EH (cell line): ENCODE measurements around the gene CLSTN2.

ENCODE experiments used
- DNase-seq: peaks from one replicate; pipeline ENCODE4 v3.0.0-alpha.2; 2015; ENCODE audit warnings: low read depth

Gene CLSTN2

DNA sequence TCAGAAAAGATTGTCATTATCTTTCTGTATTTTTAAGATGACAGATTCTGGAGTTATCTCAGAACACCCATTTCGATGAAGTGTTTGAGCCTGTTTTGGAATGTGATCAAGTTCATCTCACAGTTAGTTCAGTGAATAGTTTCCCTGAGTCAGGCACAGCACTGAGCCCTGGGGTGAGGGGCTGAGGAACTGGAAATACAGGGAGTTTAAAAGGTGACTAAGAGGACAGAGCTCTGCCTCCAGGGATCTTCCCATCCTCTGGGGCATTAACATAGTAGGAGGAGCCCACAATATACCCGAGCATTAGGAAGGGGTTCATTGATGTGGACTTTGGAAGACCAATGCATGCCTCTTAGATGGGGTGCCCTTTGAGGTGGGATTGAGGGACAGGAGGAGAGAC lies 355.1 kb downstream of the CLSTN2 start:
- DNase-seq, result peak; percentile 26

DNA sequence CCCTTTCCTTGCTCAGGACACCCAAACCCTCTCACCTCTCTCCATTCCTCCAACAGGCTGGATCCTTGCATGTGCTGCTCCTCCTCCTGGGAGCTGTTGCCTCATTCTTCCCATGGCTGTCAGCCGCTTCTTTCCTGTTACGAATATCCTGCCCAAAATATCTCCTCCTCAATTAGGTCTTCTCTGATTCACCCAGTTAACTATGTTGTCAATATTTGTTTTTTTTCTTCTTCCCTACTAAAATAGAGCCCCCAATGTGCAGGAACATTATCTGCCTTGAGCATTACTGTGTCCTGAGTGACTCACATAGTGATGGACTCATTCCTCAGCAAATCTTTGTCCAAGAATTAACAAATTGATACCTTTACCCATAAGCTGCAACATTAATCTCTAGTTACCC lies 357.2 kb downstream of the CLSTN2 start:
- peak; percentile 71 for DNase-seq

DNA sequence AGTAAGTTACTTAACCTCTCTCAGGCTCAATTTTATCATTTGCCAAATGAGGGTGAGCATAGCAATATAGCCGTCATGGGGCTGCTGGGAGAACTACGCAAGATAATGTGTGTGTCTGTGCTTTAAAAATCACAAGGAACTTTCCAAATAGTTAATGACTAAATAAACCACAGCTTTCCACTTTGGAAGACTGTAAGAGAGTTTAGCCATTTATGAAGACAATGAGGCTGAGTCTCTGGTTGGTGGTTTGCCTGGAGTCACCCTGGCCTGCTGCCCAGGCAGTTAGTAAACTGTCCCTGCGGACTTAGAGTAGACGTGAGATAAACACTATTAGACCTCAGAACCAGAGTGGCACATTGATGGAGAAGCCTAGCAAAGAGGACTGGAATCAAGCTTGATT lies 357.7 kb downstream of the CLSTN2 start:
- peak; percentile 89 for DNase-seq

DNA sequence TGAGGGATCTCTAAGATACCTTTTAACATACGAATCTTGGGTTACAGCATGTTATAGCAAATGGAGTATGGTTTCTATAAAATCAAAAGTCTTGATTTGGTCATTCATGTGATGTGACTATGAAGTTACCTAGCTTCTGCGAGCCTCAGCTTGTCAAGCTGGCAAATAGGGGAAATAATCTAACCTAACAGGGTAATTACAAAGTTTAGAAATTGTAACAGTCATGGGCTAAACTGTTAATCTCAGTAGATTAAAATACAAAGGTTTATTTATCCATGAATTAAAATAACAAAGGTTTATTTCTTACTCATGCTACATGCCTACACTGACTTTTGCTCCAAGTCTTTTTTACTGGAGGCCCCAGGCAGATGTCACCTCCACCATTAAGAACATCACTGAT lies 359.1 kb downstream of the CLSTN2 start:
- no peak for DNase-seq

DNA sequence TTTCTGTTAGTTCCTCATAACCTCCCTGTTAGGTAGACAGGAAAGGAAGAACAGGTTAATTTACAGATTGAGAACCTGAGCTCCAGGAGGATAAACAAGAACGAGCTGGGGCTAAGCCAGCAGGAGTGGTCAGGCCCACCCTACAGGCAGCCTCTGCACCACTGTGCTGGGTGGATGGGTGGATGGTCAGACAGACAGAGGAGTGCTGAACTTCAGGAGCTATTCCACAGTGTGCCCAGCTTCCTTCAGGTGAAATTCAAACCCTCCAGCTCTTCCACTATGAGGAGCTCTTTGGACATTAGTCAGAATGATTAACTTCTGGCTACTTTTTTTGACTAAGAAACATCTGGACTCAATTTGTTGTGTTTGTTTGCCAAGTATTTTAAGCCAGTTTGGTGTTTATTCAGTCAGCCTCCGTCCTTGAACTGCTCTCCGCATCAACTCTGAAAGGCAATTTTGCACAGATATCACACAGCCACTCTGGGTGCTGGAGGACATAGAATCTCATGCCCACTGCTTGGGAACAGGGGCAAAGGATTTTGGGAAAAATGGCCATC lies 361.9 kb downstream of the CLSTN2 start:
- DNase-seq, result peak; percentile 42

DNA sequence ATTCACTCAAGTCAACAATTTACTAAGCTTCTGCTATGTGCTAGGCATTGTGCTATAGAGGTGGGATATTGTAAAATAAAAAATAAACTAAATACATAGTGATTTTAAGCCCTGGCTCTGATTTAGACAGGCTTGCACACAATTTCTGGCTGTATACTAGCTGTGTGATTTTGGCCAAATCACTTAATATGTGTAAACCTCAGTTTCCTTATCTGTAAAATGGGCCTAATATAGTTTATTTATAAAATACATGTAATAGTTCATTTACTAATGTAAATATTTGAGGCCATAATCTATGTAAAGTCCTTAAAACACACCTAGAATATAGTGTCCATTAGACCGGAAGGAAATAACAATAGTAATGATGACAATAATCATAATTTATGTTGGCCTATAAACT lies 363.1 kb downstream of the CLSTN2 start:
- DNase-seq, result no peak

DNA sequence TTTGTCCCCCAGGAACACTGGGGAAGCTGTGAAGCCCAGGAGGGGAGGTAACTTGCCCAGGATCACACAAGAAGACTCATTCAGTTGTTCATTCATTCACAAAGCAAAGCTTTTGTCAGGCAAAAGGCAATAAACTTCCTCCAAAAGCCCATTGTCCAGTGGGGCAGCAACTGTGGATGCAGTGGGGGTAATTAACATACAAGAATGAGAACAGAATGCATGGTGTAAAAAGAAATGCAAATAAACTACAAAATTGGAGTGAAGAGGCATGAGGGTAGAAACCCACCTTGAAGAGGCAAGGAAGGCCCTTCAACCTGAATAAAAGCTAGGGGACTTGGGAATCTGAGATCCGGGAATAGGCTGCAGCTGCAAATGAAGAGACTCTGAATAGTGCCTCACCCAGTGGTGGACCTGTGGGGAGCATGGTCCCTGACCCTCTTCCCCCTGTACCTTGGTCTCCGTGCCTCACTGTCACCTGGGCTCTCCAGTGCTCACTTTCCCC lies 363.6 kb downstream of the CLSTN2 start:
- no peak for DNase-seq

DNA sequence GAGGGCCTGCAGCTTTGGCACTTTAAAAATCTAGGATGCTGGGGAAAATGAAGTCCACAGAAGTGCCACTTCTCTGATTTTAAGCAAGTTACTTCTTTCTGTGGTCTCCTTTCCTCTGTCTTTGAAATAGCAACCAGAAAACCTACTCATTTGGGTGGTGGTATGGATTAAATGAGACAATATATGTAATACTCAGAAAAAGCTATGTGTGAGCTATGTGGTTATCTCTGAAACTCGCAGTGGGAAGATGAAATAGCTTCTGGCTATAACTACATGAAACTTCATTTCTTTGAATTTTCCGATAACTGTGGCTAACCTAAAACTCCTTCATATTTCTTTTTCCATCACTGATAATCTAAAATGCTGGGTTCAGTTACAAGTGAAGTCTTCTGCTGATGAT lies 368.9 kb downstream of the CLSTN2 start:
- DNase-seq, result no peak

DNA sequence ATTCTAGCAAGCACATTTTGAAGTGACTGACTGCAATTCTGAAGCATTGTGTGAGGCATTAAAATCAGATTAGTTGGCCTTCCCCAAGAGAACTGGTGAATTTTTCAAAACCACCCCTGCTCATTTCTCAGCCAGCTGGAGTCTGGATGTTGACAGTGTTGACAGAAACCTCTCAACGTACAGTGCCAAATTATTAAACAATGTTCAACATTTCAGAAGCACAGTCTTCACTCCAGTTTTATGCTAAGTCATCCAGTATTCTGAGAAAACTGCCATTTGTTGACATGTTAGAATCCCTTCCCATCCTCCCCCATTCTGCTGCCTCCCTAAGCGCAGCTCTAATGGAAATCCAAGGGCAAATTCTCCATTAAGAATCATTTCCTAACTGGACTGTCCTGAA lies 373.6 kb downstream of the CLSTN2 start:
- DNase-seq, result no peak

DNA sequence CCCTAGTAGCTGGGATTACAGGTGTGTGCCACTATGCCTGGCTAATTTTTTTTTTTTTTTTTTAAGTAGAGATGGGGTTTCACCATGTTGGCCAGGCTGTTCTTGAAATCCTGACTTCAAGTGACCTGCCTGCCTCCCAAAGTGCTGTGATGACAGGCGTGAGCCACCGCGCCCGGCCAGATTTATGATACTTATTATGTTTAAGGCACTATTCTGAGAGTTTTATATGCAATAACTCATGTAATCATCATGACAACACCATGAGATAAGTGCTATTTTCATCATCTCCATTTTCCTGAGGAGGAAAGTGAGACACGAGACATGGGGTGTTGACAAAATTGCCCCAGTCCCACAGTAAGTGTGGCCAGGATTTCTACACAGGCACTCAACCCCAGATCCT lies 376.4 kb downstream of the CLSTN2 start:
- DNase-seq, result no peak

DNA sequence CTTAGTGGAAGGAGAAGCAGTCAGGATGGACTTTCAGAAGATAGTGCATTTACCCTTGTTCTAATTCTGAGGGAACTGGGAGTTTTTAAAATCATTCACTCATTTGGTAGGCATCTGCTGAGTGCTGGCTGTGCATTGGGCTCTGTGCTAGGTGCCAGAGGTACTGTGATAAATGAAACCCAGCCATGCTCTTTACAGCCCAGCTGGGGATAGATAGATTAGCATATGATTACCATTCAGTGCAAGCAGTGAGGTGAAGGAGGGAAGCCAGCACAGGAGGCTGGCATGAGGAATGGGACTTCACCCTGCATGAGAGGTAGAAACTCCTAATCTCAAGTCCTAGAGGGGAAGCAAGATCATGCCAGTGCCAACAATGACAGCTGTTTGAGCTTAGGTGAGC lies 381.0 kb downstream of the CLSTN2 start:
- DNase-seq, result no peak

DNA sequence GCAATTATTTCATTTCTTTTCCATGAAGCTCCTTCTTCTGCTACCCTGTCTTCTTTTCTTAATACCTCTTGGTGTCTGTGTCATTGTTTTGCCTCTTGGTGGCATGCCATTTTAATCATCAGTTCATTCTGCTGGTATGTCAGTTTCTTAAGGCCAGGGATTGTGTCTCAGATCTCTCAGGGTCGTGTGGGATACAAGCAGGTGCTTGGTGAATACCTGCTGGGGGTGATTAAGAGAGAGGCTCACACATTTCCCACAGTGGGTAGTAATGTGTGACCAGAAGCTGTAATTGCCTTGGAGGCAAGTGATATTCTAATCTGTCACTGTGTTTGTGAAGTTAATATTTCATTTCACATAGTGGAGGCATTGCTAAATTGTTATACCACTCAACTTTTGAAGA lies 381.5 kb downstream of the CLSTN2 start:
- no peak for DNase-seq

DNA sequence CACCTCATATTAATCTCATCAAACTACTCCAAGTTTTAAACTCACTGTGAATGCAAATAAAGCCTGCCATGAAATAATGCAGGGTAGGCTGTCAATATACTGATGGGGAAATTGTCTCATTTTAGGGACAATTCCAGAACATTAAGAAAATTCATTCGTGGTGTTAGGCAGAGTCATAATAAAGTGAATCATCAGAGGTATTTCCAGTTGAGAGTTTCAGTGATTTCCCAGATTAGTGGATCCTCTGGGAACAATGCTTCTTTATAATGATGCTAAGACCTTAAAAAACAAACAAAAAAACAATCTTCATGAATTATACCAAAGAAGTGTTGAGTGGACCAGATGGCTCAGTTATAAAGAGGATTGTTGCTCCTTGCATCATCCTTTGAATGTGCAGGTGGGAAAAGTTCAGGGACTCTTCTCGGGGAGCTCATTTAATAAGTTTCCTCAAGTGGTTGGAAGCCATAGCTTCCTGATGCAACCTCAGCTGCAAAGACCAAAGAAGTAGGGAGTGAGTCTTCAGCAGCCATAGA lies 381.9 kb downstream of the CLSTN2 start:
- DNase-seq, result no peak

DNA sequence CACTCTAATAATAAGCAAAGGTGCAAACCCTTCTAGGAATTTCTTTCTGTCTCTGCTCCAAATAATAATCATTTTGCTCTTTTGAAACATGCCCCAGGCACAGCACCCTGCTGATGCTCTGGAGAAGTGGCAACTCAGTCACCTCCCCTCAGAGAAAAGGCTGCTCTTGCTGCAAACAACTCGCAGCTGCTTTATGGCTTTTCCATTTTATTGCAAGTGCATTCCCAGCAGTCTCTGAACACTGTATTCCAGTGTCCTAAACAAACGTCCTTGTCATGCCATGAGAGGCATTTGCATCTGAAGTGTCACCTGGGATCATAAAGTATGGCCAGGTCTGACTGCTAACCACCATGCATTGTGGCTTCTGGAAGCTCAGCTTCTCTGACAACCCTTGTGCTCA lies 384.8 kb downstream of the CLSTN2 start:
- no peak for DNase-seq

DNA sequence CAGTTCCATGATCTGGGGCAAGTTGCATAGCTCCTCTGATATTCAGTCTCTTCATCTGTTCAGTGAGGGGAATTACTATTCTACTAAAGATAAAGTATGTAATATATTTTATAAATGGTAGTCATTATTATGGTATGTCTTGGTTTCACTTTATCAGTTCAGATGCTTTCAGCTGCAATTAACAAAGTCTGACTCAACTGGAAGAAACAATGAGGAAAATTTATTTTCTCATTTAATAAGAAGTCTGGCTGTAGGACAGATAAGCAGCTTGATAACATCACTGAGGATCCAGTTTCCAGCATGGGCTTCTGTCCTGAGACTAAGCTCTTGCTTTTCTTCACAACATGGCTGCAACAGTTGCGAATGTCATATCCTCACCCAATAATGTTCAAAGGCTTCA lies 388.6 kb downstream of the CLSTN2 start:
- peak; percentile 9 for DNase-seq

DNA sequence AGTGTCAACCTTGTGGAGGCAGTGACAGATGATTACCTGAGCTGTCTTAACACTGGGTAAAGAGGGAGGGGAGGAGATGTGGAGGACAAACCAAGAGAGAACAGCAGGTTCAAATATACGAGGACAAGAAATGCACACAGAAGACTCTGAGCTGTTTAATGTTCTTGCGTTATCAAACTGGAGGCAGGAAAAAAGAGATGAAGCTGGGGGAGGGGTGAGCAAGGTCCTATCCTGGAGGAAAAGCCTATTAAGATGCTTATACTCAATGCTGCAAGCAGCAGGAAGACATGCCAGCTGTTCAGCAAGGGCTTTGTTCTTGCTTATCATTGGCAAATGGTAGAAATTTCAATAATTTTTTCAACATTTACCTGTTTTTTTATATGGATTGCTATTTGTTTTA lies 397.1 kb downstream of the CLSTN2 start:
- DNase-seq, result no peak

DNA sequence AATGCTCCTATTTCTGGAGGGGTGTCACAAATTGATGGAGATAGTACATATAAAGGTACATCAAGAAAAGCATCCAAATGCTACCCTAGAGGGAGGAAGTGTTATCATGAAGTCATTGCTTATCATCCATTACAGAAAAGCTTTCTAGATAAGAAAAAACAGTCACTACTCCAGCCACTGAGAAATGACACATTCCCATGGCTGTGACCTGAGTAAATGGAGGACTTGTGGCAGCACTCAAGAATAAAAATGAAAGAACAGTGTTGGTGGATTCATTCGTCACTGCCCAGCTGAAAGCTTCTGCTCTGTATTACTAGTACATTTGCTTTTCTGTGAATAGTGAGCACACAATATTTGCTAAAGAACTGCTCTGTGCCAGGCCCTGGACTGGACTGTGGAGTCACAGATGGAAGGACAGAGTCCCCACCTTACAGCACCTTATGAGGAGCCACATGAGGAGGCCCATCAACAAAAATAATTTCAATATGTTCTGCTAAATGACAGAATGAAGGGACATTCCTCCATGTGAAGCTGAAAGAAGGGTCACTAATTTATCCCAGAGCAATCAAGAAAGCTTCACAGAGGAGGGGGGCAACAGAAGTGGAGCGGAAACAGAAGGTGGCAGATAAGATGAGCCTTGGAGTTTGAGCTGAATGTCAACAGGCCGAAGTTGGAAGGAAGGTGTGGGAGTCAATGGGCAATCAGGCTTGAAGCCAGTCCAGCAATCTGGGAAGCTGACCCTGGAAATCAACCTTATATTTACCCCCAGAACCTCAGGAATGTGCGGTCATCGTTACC lies 399.3 kb downstream of the CLSTN2 start:
- DNase-seq, result no peak

DNA sequence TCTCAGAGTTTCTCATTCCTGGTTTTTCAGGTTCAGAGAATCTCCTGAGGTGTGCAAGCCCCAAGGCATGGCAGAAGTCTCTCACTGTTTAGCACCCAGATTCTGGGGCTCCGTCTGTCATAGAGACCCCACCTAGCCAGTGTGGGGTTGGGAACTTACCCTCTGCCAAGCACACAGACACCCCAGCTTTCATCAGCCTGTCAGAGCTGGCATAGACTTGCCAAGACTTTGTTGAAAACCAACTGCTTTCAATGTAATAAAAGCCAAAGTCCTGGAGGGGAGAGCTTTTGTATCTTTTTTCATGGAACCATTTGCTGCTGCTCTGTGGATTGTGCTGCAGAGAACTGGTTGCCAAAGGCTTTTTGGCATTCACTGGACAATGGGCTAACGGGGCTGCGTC lies 401.5 kb downstream of the CLSTN2 start:
- no peak for DNase-seq

DNA sequence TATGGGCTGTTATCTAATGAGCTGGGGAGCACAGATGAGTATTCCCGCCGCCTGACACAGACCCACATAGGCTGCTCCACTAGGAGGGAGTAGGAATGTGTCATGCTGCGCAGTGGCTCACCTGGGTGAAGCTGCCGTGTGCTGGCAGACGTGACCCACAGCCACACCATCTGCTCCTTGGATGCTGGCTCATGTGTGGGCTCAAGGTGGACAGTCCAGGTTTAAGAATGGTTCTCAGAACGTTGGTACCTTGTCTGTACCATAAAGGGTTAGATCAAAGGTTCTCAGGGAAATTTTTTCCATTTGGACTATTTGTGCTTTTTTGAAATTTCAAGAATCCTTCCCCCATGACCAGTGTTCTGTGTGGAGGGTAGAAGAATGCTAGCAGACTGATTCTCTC lies 403.9 kb downstream of the CLSTN2 start:
- DNase-seq, result no peak

DNA sequence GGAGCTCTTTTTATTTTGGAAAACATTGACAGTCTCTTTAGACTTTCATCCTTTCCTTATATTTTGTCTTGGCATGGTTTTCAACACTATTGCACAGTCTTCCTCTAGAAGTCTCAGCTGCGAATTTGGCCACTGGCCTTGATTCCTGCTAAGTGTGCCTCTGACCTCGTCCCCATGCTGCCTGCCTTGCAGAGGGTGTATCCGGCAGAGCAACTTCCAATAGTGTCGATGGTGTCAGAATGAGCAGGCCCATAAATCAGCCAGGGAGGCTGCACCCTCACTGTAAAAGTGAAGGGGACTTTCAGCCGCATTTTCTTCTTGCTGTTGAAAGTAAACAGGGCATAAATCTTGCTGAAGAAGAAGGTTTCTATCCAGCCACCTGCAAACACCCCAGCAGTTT lies 406.2 kb downstream of the CLSTN2 start:
- no peak for DNase-seq

DNA sequence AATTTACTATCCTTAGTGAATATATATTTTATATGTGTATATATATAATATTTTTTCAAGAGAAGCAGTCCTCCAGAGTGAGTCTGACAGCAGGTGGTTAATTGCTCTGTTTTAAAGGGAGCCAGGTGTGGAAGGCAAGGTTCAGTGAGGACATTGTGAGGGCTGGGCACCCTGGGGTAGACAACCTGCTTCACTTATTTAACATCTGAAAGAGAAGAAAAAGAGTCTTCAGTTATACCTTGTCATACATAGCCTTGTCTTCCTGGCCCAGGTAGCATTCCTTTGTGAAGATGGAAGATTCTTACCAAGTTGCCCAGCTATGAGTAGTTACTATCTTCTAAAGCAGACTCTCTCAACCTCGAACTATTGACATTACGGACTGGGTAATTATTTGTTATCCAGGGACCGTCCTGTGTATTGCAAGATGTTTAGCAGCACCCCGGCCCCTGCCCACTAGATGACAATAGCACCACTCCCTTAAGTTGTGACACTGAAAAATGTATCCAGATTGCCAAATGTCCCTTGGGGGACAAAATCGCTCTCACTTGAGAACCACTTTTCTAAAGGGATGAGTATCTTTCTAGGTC lies 406.9 kb downstream of the CLSTN2 start:
- no peak for DNase-seq

DNA sequence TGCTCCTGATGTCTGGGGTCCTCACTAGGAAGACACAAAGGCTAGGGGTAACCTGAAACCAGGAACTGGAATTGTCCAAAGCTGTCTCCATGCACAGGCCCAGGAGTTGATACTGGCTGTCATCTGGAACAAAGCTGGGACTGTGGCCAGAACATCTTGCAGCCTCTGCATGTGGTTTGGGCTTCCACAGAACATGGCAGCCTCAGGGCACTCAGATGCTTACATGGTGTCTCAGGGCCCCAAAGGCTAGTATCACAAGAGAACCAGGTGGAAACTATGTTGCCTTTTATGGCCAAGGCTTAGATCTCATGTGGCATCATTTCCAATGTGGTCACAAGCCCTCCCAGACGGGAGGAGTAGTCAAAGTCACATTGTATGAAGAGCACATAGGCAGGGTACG lies 407.7 kb downstream of the CLSTN2 start:
- peak; percentile 4 for DNase-seq
